Rectal smooth muscle tissue (tissue), 1 donor: Measurements from ENCODE around the gene VPS18.

Experiments used
- H3K27ac ChIP-seq: one replicate; pipeline ENCODE4 v1.7.0; 2013; ENCODE audit warnings: low read depth, low read length, inconsistent platforms
- H3K27me3 ChIP-seq: one replicate; pipeline ENCODE4 v1.7.0; 2013; ENCODE audit warnings: low read length; ENCODE audit not compliant: control insufficient read depth, insufficient read depth
- H3K36me3 ChIP-seq: one replicate; pipeline ENCODE4 v1.7.0; 2013; ENCODE audit warnings: low read length; ENCODE audit not compliant: control insufficient read depth, insufficient read depth
- H3K4me1 ChIP-seq: one replicate; pipeline ENCODE4 v1.7.0; 2013; ENCODE audit warnings: low read length; ENCODE audit not compliant: control insufficient read depth, insufficient read depth
- H3K4me3 ChIP-seq: one replicate; pipeline ENCODE4 v1.7.0; 2013; ENCODE audit warnings: low read length
- H3K9ac ChIP-seq: one replicate; pipeline ENCODE4 v1.7.0; 2013; ENCODE audit warnings: low read length

Gene VPS18

GRCh38 chr15:40938536-40938870 is 44.3 kb downstream of the VPS18 start:
- no peak overlapping the region for H3K9ac ChIP-seq
- no peak overlapping the region for H3K27ac ChIP-seq
- no peaks in the 10 kb centered on the region for H3K27me3 ChIP-seq
- H3K4me1 ChIP-seq, result no peaks in the 10 kb centered on the region
- H3K36me3 ChIP-seq, result peaks cover 4% of the 10 kb centered on the region
- H3K4me3 ChIP-seq, result no peak overlapping the region

- Histone ChIP-seq H3K36me3 (no peaks in the 10 kb centered on the region), H3K9ac (no peak overlapping the region), H3K27ac (peak overlapping the region; percentile 12), H3K4me1 (no peaks in the 10 kb centered on the region), H3K27me3 (no peaks in the 10 kb centered on the region), H3K4me3 (no peak overlapping the region)
These were observed 46.1 kb downstream of the VPS18 start for GRCh38 chr15:40940296-40940801.

DNA sequence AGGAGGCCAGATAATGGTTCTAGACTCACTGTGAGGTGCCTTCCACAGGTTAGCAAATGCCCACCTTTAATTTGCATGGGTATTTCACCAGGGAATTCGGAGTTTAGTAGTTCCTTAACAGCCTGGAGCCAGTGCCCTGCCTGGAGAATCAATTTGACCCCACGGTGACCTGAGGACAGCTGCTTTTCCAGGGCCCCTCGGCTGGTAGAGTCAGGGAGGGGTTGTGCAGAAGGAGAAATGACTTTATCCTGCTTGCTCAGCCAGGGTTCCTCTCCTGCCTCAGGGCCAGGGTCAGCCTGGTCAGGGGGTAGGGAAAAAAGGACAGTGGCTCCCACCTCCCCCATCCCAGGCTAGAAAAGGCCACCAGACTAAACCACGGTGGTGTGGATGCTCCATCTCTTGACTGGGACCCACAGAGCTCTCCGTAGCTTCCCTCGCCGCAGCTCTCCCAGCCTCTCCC is 46.8 kb downstream of the VPS18 start:
- Histone ChIP-seq H3K27ac (peak overlapping the region; percentile 44), H3K4me3 (peak overlapping the region; percentile 66), H3K27me3 (no peaks in the 10 kb centered on the region), H3K4me1 (no peaks in the 10 kb centered on the region), H3K9ac (peak overlapping the region; percentile 24), H3K36me3 (no peaks in the 10 kb centered on the region)

DNA sequence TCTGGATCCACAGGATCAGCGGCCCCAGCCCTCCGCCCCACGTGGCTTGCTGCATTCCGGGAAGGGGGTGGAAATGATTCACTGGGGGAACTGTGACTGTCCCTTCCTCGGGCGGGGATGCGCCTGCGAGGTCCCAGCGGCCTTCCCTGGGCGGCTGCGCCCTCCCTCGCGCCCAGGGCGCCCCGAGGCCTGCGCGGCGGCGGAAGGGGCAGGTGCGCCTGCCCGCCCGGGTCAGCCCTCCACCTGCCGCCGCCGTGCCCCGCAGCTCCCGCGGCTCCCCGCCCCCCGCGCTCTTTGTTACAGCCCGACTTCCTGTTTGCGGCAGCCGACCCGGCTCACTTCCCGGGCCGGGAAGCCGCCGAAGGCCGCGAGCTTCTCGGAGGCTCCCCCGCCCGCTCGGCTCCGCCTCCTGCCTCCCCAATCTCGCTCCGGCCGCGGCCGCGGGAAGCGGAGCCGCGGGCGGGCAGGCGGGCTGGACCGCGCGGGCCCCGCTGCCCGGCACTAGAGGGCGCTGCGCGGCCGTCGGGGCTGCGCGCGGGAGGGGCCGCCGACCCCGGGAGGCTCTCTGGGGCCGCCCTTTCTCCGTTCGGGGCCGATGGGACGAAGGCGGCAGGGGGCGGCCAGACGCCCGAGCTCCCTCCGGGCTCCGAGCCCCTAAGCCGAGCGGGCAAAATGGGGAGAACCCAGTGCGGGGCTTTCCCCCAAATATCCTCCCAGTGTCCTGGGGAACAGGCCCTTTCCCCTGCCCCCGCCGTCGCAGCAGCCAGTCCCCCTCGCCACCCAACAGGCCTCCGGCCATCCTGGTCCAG is 47.5 kb downstream of the VPS18 start:
- Histone ChIP-seq H3K36me3 (no peaks in the 10 kb centered on the region), H3K9ac (peak overlapping the region; percentile 24), H3K4me3 (peak overlapping the region; percentile 66), H3K27me3 (no peaks in the 10 kb centered on the region), H3K27ac (peak overlapping the region; percentile 44), H3K4me1 (no peaks in the 10 kb centered on the region)

- Histone ChIP-seq H3K36me3 (no peaks in the 10 kb centered on the region), H3K27ac (peak overlapping the region; percentile 19), H3K9ac (peak overlapping the region; percentile 10), H3K4me1 (no peaks in the 10 kb centered on the region), H3K4me3 (peak overlapping the region; percentile 52), H3K27me3 (no peaks in the 10 kb centered on the region)
These were observed 48.1 kb downstream of the VPS18 start for GRCh38 chr15:40942337-40942854.

DNA sequence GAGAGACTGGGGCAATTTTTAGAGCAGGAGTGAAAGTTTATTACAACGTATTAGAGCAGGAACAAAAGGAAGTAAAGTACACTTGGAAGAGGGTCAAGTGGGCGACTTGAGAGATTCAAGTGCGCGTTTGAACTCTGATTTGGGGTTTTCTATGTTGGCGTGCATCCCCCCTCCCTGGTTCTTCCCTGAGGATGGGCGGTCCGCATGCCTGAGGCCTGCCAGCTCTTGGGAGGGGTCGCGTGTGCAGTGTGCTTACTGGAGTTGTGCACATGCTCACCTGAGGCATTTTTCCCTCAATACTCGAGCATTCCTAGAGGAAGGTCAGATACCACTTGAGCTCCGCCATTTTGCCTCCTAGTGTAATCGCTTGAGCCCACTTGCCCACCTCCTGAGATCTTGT is 48.6 kb downstream of the VPS18 start:
- no peaks in the 10 kb centered on the region for H3K4me1 ChIP-seq
- H3K9ac ChIP-seq, result no peak overlapping the region
- no peaks in the 10 kb centered on the region for H3K27me3 ChIP-seq
- H3K4me3 ChIP-seq, result peak overlapping the region; percentile 52
- no peaks in the 10 kb centered on the region for H3K36me3 ChIP-seq
- H3K27ac ChIP-seq, result no peak overlapping the region

DNA sequence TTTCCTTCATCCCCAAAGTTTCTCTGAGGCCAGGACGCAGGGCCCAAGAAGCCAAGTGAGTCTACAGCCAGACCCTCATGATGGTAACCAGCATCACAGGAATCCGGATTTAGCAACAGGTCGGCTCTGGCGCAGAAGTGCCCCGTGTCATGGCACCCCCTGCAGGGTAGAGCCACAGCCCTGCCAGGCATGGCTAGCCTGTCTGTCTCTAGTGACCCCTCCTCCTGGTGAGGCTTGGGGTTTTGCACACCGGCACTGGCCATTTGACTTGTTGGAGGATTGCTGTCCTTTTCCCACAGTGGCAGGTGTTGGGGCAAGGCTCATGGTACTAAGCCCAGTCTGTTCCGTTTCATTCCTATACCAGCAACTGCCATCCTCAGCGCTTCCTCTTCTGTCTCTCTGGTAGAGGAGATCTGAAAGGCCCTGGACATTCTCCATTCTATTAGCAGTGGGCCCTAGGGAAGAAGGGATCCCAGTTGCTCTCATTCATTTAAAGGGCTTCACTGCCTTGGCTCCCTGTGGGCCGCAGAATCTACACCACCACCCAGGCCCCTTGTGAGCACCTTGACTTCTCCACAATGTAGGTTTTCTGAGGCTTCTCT is 49.6 kb downstream of the VPS18 start:
- H3K27me3 ChIP-seq, result no peaks in the 10 kb centered on the region
- H3K4me3 ChIP-seq, result no peak overlapping the region
- H3K36me3 ChIP-seq, result no peaks in the 10 kb centered on the region
- no peaks in the 10 kb centered on the region for H3K4me1 ChIP-seq
- H3K9ac ChIP-seq, result no peak overlapping the region
- H3K27ac ChIP-seq, result no peak overlapping the region

- Histone ChIP-seq H3K9ac (no peak overlapping the region), H3K36me3 (no peaks in the 10 kb centered on the region), H3K27ac (no peak overlapping the region), H3K4me1 (no peaks in the 10 kb centered on the region), H3K27me3 (no peaks in the 10 kb centered on the region), H3K4me3 (no peak overlapping the region)
These were observed 50.5 kb downstream of the VPS18 start for GRCh38 chr15:40944510-40945296.

GRCh38 chr15:40948706-40949473 is 54.6 kb downstream of the VPS18 start:
- Histone ChIP-seq H3K9ac (no peak overlapping the region), H3K4me1 (no peaks in the 10 kb centered on the region), H3K27me3 (no peaks in the 10 kb centered on the region), H3K36me3 (no peaks in the 10 kb centered on the region), H3K4me3 (no peak overlapping the region), H3K27ac (no peak overlapping the region)

GRCh38 chr15:40949756-40950207 is 55.5 kb downstream of the VPS18 start:
- H3K27ac ChIP-seq, result no peak overlapping the region
- no peaks in the 10 kb centered on the region for H3K27me3 ChIP-seq

GRCh38 chr15:40951764-40952163 is 57.5 kb downstream of the VPS18 start:
- H3K36me3 ChIP-seq, result no peaks in the 10 kb centered on the region
- peaks cover 4% of the 10 kb centered on the region for H3K4me1 ChIP-seq
- no peak overlapping the region for H3K27ac ChIP-seq
- H3K27me3 ChIP-seq, result no peaks in the 10 kb centered on the region
- no peak overlapping the region for H3K9ac ChIP-seq
- H3K4me3 ChIP-seq, result no peak overlapping the region

More at GRCh38 chr15:40949756-40950207, 55.5 kb downstream of the VPS18 start:
- no peak overlapping the region for H3K4me3 ChIP-seq
- no peak overlapping the region for H3K9ac ChIP-seq
- no peaks in the 10 kb centered on the region for H3K4me1 ChIP-seq
- no peaks in the 10 kb centered on the region for H3K36me3 ChIP-seq
